Mucosa of descending colon (tissue), 3 donors: ENCODE data around the gene FLNB. TPM values are rescaled to one million over a fixed set of nuclear protein-coding genes. Genes with fewer than 3 reads are reported as not detected.

Source experiments
- ATAC-seq: fragments of 200-7000 bp; cut with Tn5 transposase; one replicate; pipeline ENCODE4 v1.9.1; 2020; ENCODE audit warnings: mild to moderate bottlenecking, moderate library complexity
- DNase-seq, 3 donors: peaks; one replicate each; pipeline ENCODE4 v3.0.0-alpha.2; 2020
- H3K36me3 ChIP-seq: fragments of 200-600 bp; one replicate; pipeline ENCODE4 v1.8.0; 2021; ENCODE audit warnings: low read depth, mild to moderate bottlenecking
- H3K4me1 ChIP-seq: fragments of 200-600 bp; one replicate; pipeline ENCODE4 v1.8.0; 2021; ENCODE audit warnings: low read depth, mild to moderate bottlenecking
- H3K4me3 ChIP-seq: fragments of 200-600 bp; one replicate; pipeline ENCODE4 v1.8.0; 2021; ENCODE audit warnings: mild to moderate bottlenecking
- H3K9me3 ChIP-seq: fragments of 200-600 bp; one replicate; pipeline ENCODE4 v1.8.0; 2021; ENCODE audit warnings: mild to moderate bottlenecking
- CTCF ChIP-seq: fragments of 200-600 bp; IDR thresholded peaks from one replicate; pipeline ENCODE4 v1.8.0; 2022; ENCODE audit warnings: antibody characterized with exemption, mild to moderate bottlenecking
- intact Hi-C, 2 donors: fragments of 100-400 bp; cut with DNase I in 1 of 2; cut with micrococcal nuclease in 1 of 2; formaldehyde crosslinking; loops; one replicate each; pipeline versions ENCODE4 v1.11.0 to v1.11.1; 2022; cut with DNase I, micrococcal nuclease
- total RNA-seq, 3 donors: library from RNA; stranded (reverse); fragmentation: NEBNext Ultra II Directional in 2 of 3; extraction: Animal tissue kit (Norgen Biotek cat#: 25700) in 2 of 3; gene quantifications; one replicate each; pipeline versions ENCODE4 v1.2.1 to v1.2.4, GENCODE V29; 2021 to 2023
- donor health status: DM: no; HTN: no; CAD: no; lungs with moderate emphysema.
- donor health status: DM: no; HTN: no; CAD: no.
- donor health status: DM: no; HTN: yes; CAD: no.

FLNB gene
- total RNA-seq, 3 donors from 2014 or later: 256 to 555 (median 357) TPM

- DNase-seq (no peak), ATAC-seq (no peak)
- intact Hi-C loops: no loop called here
- no peak for TF ChIP-seq CTCF
- H3K36me3 ChIP-seq: peaks cover 27% of the 10 kb centered on the region
- no peaks in the 10 kb centered on the region for H3K4me1 ChIP-seq
- no peak overlapping the region for H3K4me3 ChIP-seq
- H3K9me3 ChIP-seq: no peaks in the 10 kb centered on the region
Observed at GRCh38 chr3:58152225-58153015, 144.2 kb downstream of the FLNB start.

- DNase-seq: no peak
Observed at GRCh38 chr3:58153371-58153770, 145.1 kb downstream of the FLNB start.

GRCh38 chr3:58154626-58155449, 146.6 kb downstream of the FLNB start:
- H3K4me3 ChIP-seq: no peak overlapping the region
- H3K4me1 ChIP-seq: no peaks in the 10 kb centered on the region
- intact Hi-C loops: no loop called here
- H3K36me3 ChIP-seq: peaks cover 12% of the 10 kb centered on the region
- TF ChIP-seq CTCF: no peak
- no peaks in the 10 kb centered on the region for H3K9me3 ChIP-seq
- ATAC-seq (no peak), DNase-seq (no peak)

More at GRCh38 chr3:58153371-58153770, 145.1 kb downstream of the FLNB start:
- ATAC-seq: no peak
- H3K36me3 ChIP-seq: peaks cover 24% of the 10 kb centered on the region
- H3K4me3 ChIP-seq: no peak overlapping the region
- intact Hi-C loops: no loop called here
- no peaks in the 10 kb centered on the region for H3K4me1 ChIP-seq
- TF ChIP-seq CTCF: no peak
- no peaks in the 10 kb centered on the region for H3K9me3 ChIP-seq

- ATAC-seq: no peak
Observed at GRCh38 chr3:58155838-58156237, 147.6 kb downstream of the FLNB start.

GRCh38 chr3:58157700-58158099, 149.5 kb downstream of the FLNB start:
- ATAC-seq: no peak
- TF ChIP-seq CTCF: no peak
- peaks cover 4% of the 10 kb centered on the region for H3K4me1 ChIP-seq
- DNase-seq: no peak
- H3K4me3 ChIP-seq: no peak overlapping the region
- peaks cover 15% of the 10 kb centered on the region for H3K36me3 ChIP-seq
- H3K9me3 ChIP-seq: no peaks in the 10 kb centered on the region
- intact Hi-C loops: no loop called here

More at GRCh38 chr3:58155838-58156237, 147.6 kb downstream of the FLNB start:
- Histone ChIP-seq H3K9me3 (no peaks in the 10 kb centered on the region), H3K4me3 (no peak overlapping the region), H3K36me3 (peaks cover 9% of the 10 kb centered on the region), H3K4me1 (no peaks in the 10 kb centered on the region)
- no peak for DNase-seq
- no peak for TF ChIP-seq CTCF
- intact Hi-C loops: no loop called here
